Hepatocyte (in vitro differentiated cells): ENCODE measurements around the gene PLEKHA6. TPM values are rescaled to one million over a fixed set of nuclear protein-coding genes. Genes with fewer than 3 reads are reported as not detected.

Experiments
- DNase-seq: peaks from one replicate; pipeline ENCODE4 v3.0.0-alpha.2; 2016; ENCODE audit warnings: low spot score
- H2AFZ ChIP-seq: fragments of 200-600 bp; sonication (generic); 2 replicates; pipeline ENCODE4 v1.6.0; 2016; ENCODE audit warnings: antibody characterized with exemption, mild to moderate bottlenecking
- H3K27ac ChIP-seq: fragments of 200-600 bp; sonication (generic); 2 replicates; pipeline ENCODE4 v1.5.1; 2016; ENCODE audit warnings: mild to moderate bottlenecking
- H3K27me3 ChIP-seq: fragments of 200-600 bp; sonication (generic); 2 replicates; pipeline ENCODE4 v1.6.1; 2016
- H3K36me3 ChIP-seq: fragments of 200-600 bp; sonication (generic); replicated peaks from 2 replicates; pipeline ENCODE4 v1.5.1; 2016; ENCODE audit warnings: low read depth; ENCODE audit not compliant: insufficient read depth
- H3K4me1 ChIP-seq: fragments of 200-600 bp; sonication (generic); 2 replicates; pipeline ENCODE4 v1.5.1; 2016; ENCODE audit warnings: mild to moderate bottlenecking, moderate library complexity; ENCODE audit not compliant: insufficient read depth
- H3K4me2 ChIP-seq: fragments of 200-600 bp; sonication (generic); 2 replicates; pipeline ENCODE4 v1.6.0; 2016
- H3K4me3 ChIP-seq: fragments of 200-600 bp; sonication (generic); 2 replicates; pipeline ENCODE4 v1.5.1; 2016; ENCODE audit warnings: mild to moderate bottlenecking
- H3K79me2 ChIP-seq: fragments of 200-600 bp; sonication (generic); 2 replicates; pipeline ENCODE4 v1.6.0; 2017; ENCODE audit warnings: mild to moderate bottlenecking
- H3K9me2 ChIP-seq: fragments of 200-600 bp; sonication (generic); replicated peaks from 2 replicates; pipeline ENCODE4 v1.6.0; 2017; ENCODE audit warnings: mild to moderate bottlenecking; ENCODE audit not compliant: insufficient read depth
- H3K9me3 ChIP-seq: fragments of 200-600 bp; sonication (generic); 2 replicates; pipeline ENCODE4 v1.5.1; 2016; ENCODE audit warnings: low read depth, mild to moderate bottlenecking
- H4K20me1 ChIP-seq: fragments of 200-600 bp; sonication (generic); 2 replicates; pipeline ENCODE4 v1.6.0; 2016; ENCODE audit warnings: mild to moderate bottlenecking; ENCODE audit not compliant: insufficient read depth, poor library complexity, severe bottlenecking
- EZH2 ChIP-seq: fragments of 200-600 bp; sonication (generic); IDR thresholded peaks from 2 replicates; pipeline ENCODE4 v1.6.1; 2016; ENCODE audit warnings: antibody characterized with exemption, mild to moderate bottlenecking, borderline replicate concordance
- EZH2phosphoT487 ChIP-seq: fragments of 200-600 bp; sonication (generic); IDR thresholded peaks from one replicate; pipeline ENCODE4 v1.6.1; 2018; ENCODE audit warnings: antibody characterized with exemption, mild to moderate bottlenecking, low read depth, moderate library complexity; ENCODE audit not compliant: unreplicated experiment, severe bottlenecking
- WGBS: methylation state at CpG from one replicate; pipeline ENCODE4 v1.1.6; 2016; ENCODE audit warnings: low lambda C conversion rate; ENCODE audit errors: missing lambda C conversion rate; 5-methylcytosine and 5-hydroxymethylcytosine counted together
- polyA plus RNA-seq: library from polyadenylated mRNA; unstranded; fragments of >200 nt; fragmentation: Nextera tagmentation; extraction: Ambion mirVana; gene quantifications from 2 replicates; pipeline ENCODE4 v1.2.1, GENCODE V29; 2016
- total RNA-seq: library from RNA; depleted of rRNA; stranded (reverse); fragments of >200 nt; gene quantifications from 2 replicates; pipeline ENCODE4 v1.2.3, GENCODE V29; 2014
- TF ChIP-seq, protein P1 (sequence below): fragments of 200-600 bp; sonication (generic); IDR thresholded peaks from 2 replicates; pipeline ENCODE4 v1.5.1; 2016; ENCODE audit warnings: antibody characterized with exemption, mild to moderate bottlenecking; ENCODE audit not compliant: poor library complexity

PLEKHA6 gene
- total and polyA plus RNA-seq, 2 experiments from 2014 or later = 14.3 to 31.5 TPM

DNA sequence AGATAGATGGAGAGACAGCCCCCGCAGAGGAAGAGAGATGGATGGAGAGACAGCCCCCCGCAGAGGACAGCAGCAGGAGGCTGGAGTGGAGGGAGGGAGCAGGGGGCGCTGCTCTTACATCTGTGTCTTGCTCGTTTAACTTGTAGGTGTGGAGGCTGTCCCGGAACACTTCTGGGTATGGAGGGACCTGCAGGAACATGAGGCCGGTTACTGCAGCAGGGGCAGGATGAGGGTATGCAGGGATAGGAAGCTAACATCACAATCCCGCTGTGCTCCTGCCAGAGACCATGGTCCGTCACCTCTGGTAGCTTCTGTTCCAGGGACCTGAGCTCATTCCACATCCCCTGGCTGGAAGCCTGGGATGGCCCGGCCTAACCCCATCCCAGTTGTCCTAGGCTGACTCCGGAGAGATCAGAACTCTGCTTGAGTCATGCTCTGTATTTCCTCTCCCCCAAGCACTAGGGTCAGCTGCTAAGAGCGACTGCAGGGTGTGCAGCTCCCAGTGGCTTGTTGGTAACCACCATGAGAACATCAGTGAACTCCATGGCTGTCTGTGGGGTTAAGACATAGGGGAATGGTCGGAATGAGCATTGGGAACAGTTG is 109.2 kb downstream of the PLEKHA6 start:
- no peaks in the 10 kb centered on the region for H3K9me2 ChIP-seq
- H3K27ac ChIP-seq = no peak overlapping the region
- H3K4me2 ChIP-seq = no peak overlapping the region
- 82% methylated on average over 12 of the region's 12 CpGs for WGBS
- no peaks in the 10 kb centered on the region for H3K4me1 ChIP-seq
- H3K79me2 ChIP-seq = no peaks in the 10 kb centered on the region
- H3K27me3 ChIP-seq = no peaks in the 10 kb centered on the region
- no peak overlapping the region for H2AFZ ChIP-seq
- TF ChIP-seq EZH2phosphoT487 (no peak), EZH2 (no peak)
- TF ChIP-seq, protein P1, sequence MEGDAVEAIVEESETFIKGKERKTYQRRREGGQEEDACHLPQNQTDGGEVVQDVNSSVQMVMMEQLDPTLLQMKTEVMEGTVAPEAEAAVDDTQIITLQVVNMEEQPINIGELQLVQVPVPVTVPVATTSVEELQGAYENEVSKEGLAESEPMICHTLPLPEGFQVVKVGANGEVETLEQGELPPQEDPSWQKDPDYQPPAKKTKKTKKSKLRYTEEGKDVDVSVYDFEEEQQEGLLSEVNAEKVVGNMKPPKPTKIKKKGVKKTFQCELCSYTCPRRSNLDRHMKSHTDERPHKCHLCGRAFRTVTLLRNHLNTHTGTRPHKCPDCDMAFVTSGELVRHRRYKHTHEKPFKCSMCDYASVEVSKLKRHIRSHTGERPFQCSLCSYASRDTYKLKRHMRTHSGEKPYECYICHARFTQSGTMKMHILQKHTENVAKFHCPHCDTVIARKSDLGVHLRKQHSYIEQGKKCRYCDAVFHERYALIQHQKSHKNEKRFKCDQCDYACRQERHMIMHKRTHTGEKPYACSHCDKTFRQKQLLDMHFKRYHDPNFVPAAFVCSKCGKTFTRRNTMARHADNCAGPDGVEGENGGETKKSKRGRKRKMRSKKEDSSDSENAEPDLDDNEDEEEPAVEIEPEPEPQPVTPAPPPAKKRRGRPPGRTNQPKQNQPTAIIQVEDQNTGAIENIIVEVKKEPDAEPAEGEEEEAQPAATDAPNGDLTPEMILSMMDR = no peak
- DNase-seq = no peak
- no peaks in the 10 kb centered on the region for H3K36me3 ChIP-seq
- H3K4me3 ChIP-seq = no peak overlapping the region
- H3K9me3 ChIP-seq = no peaks in the 10 kb centered on the region
- H4K20me1 ChIP-seq = no peaks in the 10 kb centered on the region

DNA sequence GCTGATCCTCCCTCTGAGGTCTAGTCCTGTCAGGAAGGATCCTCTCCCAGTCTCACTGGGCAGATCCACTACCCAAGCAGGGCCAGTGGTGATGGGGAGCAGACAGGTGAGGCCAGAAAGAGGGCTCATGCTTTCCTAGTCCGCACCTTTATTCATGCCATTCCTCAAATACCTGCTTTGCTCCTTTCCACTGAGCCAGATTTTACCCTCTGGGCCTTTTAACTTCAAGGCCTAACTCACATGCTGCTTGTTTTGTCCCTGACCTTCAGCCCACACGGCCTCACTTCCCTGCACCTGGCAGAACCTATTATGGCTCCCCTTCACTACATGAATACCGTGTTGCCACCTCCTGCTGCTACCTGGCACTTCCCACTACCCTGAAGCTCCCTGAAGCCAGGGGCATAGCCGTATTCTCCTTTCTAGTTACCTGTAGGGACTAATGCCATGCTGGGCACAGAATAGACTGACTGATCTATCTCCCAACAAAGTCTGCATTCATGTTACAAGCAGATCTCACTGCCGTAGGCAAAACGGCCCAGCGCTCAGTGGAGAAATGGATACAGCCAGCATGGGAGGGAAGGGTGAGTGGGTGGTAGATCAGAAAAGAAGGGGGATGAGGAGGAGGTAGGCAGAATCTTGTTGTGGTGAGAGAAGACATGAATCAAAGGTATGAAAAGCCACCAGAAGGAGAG is 109.8 kb downstream of the PLEKHA6 start:
- H3K27ac ChIP-seq = no peak overlapping the region
- 74% methylated on average over 7 of the region's 7 CpGs for WGBS
- H3K4me1 ChIP-seq = no peaks in the 10 kb centered on the region
- H3K27me3 ChIP-seq = no peaks in the 10 kb centered on the region
- H2AFZ ChIP-seq = no peak overlapping the region
- no peak overlapping the region for H3K4me2 ChIP-seq
- H3K36me3 ChIP-seq = no peaks in the 10 kb centered on the region
- no peak for DNase-seq
- no peak for TF ChIP-seq EZH2phosphoT487
- TF ChIP-seq, protein P1 = no peak
- TF ChIP-seq EZH2 = no peak
- H4K20me1 ChIP-seq = no peaks in the 10 kb centered on the region
- no peak overlapping the region for H3K4me3 ChIP-seq
- H3K9me2 ChIP-seq = no peaks in the 10 kb centered on the region
- H3K79me2 ChIP-seq = no peaks in the 10 kb centered on the region
- H3K9me3 ChIP-seq = no peaks in the 10 kb centered on the region

DNA sequence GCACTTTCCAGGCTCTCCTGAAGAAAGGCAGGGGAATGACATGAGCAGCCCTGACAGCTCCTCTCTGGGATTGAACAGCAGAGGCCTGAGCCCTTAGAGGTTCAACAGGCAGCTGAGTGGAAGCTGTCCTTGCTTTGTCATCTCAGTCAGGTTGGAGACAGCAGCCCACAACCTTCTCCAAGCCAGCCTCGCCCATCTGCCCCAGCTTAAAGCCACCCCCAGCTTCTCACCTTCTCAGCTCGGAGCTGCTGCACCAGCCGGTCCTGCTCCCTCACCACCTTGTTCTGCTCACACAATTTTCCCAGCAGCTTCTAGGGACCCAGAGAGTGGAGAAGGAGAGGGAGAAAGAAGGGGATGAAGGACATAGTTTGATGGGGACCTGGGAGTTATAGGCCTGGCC is 110.8 kb downstream of the PLEKHA6 start:
- no peak for TF ChIP-seq EZH2
- no peak for TF ChIP-seq EZH2phosphoT487
- TF ChIP-seq, protein P1 = no peak
- WGBS = 94% methylated on average over 3 of the region's 3 CpGs
- Histone ChIP-seq H3K27ac (no peak overlapping the region), H3K9me3 (no peaks in the 10 kb centered on the region), H3K36me3 (no peaks in the 10 kb centered on the region), H3K27me3 (no peaks in the 10 kb centered on the region), H3K4me1 (no peaks in the 10 kb centered on the region), H3K4me3 (no peak overlapping the region), H3K4me2 (no peak overlapping the region), H4K20me1 (no peaks in the 10 kb centered on the region), H3K9me2 (no peaks in the 10 kb centered on the region), H2AFZ (no peak overlapping the region), H3K79me2 (no peaks in the 10 kb centered on the region)
- DNase-seq = no peak
